Neural cell (in vitro differentiated cells): ENCODE data around the gene LONRF2. TPM values are rescaled to one million over a fixed set of nuclear protein-coding genes. Genes with fewer than 3 reads are reported as not detected.

ENCODE experiments used
- H2AFZ ChIP-seq: fragments of 200-600, 300-800 bp; sonication (generic), shearing (Covaris generic); 2 replicates; pipeline ENCODE4 v1.6.0; 2014; ENCODE audit warnings: low read depth, mild to moderate bottlenecking, antibody characterized with exemption, low read length, moderate library complexity
- H3F3A ChIP-seq: fragments of 200-600 bp; shearing (Covaris generic); 2 replicates; pipeline ENCODE4 v1.6.1; 2016; ENCODE audit warnings: mild to moderate bottlenecking, moderate library complexity, mixed read lengths, antibody characterized with exemption, low read length; ENCODE audit not compliant: insufficient read depth, poor library complexity, severe bottlenecking
- H3K27ac ChIP-seq: fragments of 200-600, 300-800 bp; sonication (generic), shearing (Covaris generic); 2 replicates; pipeline ENCODE4 v1.5.1; 2014; ENCODE audit warnings: mild to moderate bottlenecking, low read length, moderate library complexity
- H3K27me3 ChIP-seq: fragments of 300-800, 200-600 bp; sonication (generic), shearing (Covaris generic); 2 replicates; pipeline ENCODE4 v1.6.0; 2014; ENCODE audit warnings: mild to moderate bottlenecking, low read depth, low read length, moderate library complexity; ENCODE audit not compliant: insufficient read depth
- H3K36me3 ChIP-seq: fragments of 300-800, 200-600 bp; sonication (generic), shearing (Covaris generic); 2 replicates; pipeline ENCODE4 v1.5.1; 2014; ENCODE audit warnings: mild to moderate bottlenecking, antibody characterized with exemption, low read length, moderate library complexity; ENCODE audit not compliant: insufficient read depth
- H3K4me2 ChIP-seq: fragments of 300-800, 200-600 bp; sonication (generic), shearing (Covaris generic); 2 replicates; pipeline ENCODE4 v1.6.0; 2014; ENCODE audit warnings: mild to moderate bottlenecking, low read length
- H3K4me3 ChIP-seq: fragments of 300-800, 200-600 bp; sonication (generic), shearing (Covaris generic); 2 replicates; pipeline ENCODE4 v1.5.1; 2014; ENCODE audit warnings: mild to moderate bottlenecking, low read length, moderate library complexity
- H3K79me2 ChIP-seq: fragments of 200-600 bp; shearing (Covaris generic); replicated peaks from 2 replicates; pipeline ENCODE4 v1.6.0; 2014; ENCODE audit warnings: mild to moderate bottlenecking, low read length, moderate library complexity; ENCODE audit not compliant: insufficient read depth
- H3K9ac ChIP-seq: fragments of 300-800, 200-600 bp; sonication (generic), shearing (Covaris generic); 2 replicates; pipeline ENCODE4 v1.6.1; 2016; ENCODE audit warnings: mild to moderate bottlenecking, low read length, mixed read lengths
- H3K9me2 ChIP-seq: fragments of 200-600 bp; shearing (Covaris generic); 2 replicates; pipeline ENCODE4 v1.6.1; 2016; ENCODE audit warnings: mild to moderate bottlenecking, low read length, mixed read lengths; ENCODE audit not compliant: insufficient read depth
- H3K9me3 ChIP-seq: fragments of 200-600, 300-800 bp; sonication (generic), shearing (Covaris generic); 2 replicates; pipeline ENCODE4 v1.6.1; 2016; ENCODE audit warnings: mild to moderate bottlenecking, mixed run types, low read length, moderate library complexity, mixed read lengths
- H4K20me1 ChIP-seq: fragments of 200-600 bp; shearing (Covaris generic); 2 replicates; pipeline ENCODE4 v1.6.1; 2016; ENCODE audit warnings: mild to moderate bottlenecking, mixed run types; ENCODE audit not compliant: insufficient read depth
- CTCF ChIP-seq: fragments of 450-650 bp; IDR thresholded peaks from 2 replicates; pipeline ENCODE4 v1.5.1; 2014; ENCODE audit warnings: antibody characterized with exemption, mild to moderate bottlenecking, moderate library complexity; ENCODE audit not compliant: poor library complexity, severe bottlenecking
- EP300 ChIP-seq: fragments of 450-650 bp; conservative IDR thresholded peaks from 2 replicates; pipeline ENCODE4 v1.6.1; 2014; ENCODE audit warnings: antibody characterized with exemption, mild to moderate bottlenecking, moderate library complexity; ENCODE audit not compliant: poor library complexity, severe bottlenecking
- EZH2 ChIP-seq: fragments of 200-600, 300-800 bp; shearing (Covaris generic), sonication (generic); IDR thresholded peaks from 2 replicates; pipeline ENCODE4 v1.6.1; 2014; ENCODE audit warnings: antibody characterized with exemption, low read length, borderline replicate concordance, mild to moderate bottlenecking; ENCODE audit not compliant: insufficient read depth, poor library complexity, severe bottlenecking
- MXI1 ChIP-seq: fragments of 450-650 bp; conservative IDR thresholded peaks from 2 replicates; pipeline ENCODE4 v1.6.1; 2014; ENCODE audit warnings: antibody characterized with exemption, mild to moderate bottlenecking; ENCODE audit not compliant: poor library complexity, severe bottlenecking
- POLR2AphosphoS5 ChIP-seq: IDR thresholded peaks from 2 replicates; pipeline ENCODE4 v1.6.1; 2012
- RAD21 ChIP-seq: fragments of 450-650 bp; conservative IDR thresholded peaks from 2 replicates; pipeline ENCODE4 v1.6.1; 2014; ENCODE audit warnings: antibody characterized with exemption, mild to moderate bottlenecking, moderate library complexity
- REST ChIP-seq: IDR thresholded peaks from 2 replicates; pipeline ENCODE4 v1.6.1; 2012; ENCODE audit warnings: borderline replicate concordance
- SMC3 ChIP-seq: fragments of 450-650 bp; conservative IDR thresholded peaks from 2 replicates; pipeline ENCODE4 v1.6.1; 2014; ENCODE audit warnings: antibody characterized with exemption, mild to moderate bottlenecking, moderate library complexity; ENCODE audit not compliant: poor library complexity
- TAF1 ChIP-seq: IDR thresholded peaks from 2 replicates; pipeline ENCODE4 v1.6.1; 2012; ENCODE audit warnings: low read depth
- polyA plus RNA-seq: library from polyadenylated mRNA; depleted of rRNA; stranded (reverse); fragments of >200 nt; gene quantifications from 2 replicates; pipeline ENCODE4 v1.2.3, GENCODE V29; 2014

LONRF2 gene
- polyA plus RNA-seq, 1 donor from 2014 or later = 20.7 TPM

GRCh38 chr2:100264121-100264520 is 58.2 kb downstream of the LONRF2 start:
- no peak for TF ChIP-seq MXI1
- TF ChIP-seq RAD21 = no peak
- no peak for TF ChIP-seq SMC3
- no peak for TF ChIP-seq EP300
- TF ChIP-seq REST = no peak
- no peak for TF ChIP-seq CTCF
- no peak for TF ChIP-seq POLR2AphosphoS5
- no peak for TF ChIP-seq EZH2
- TF ChIP-seq TAF1 = no peak
- H3K36me3 ChIP-seq = no peaks in the 10 kb centered on the region
- H3K9me3 ChIP-seq = no peaks in the 10 kb centered on the region
- H3K9me2 ChIP-seq = no peaks in the 10 kb centered on the region
- H4K20me1 ChIP-seq = no peaks in the 10 kb centered on the region
- no peaks in the 10 kb centered on the region for H3F3A ChIP-seq
- no peaks in the 10 kb centered on the region for H3K79me2 ChIP-seq
- H3K9ac ChIP-seq = no peak overlapping the region
- no peak overlapping the region for H3K27ac ChIP-seq
- no peaks in the 10 kb centered on the region for H3K27me3 ChIP-seq
- H3K4me2 ChIP-seq = no peak overlapping the region
- no peak overlapping the region for H2AFZ ChIP-seq
- H3K4me3 ChIP-seq = no peak overlapping the region

GRCh38 chr2:100262555-100263320 is 59.6 kb downstream of the LONRF2 start:
- Histone ChIP-seq H3K4me3 (no peak overlapping the region), H3K36me3 (no peaks in the 10 kb centered on the region), H3K9me3 (no peaks in the 10 kb centered on the region), H3K9ac (no peak overlapping the region), H3K27me3 (no peaks in the 10 kb centered on the region), H2AFZ (no peak overlapping the region), H3F3A (no peaks in the 10 kb centered on the region), H3K9me2 (no peaks in the 10 kb centered on the region), H4K20me1 (no peaks in the 10 kb centered on the region), H3K4me2 (no peak overlapping the region), H3K27ac (no peak overlapping the region), H3K79me2 (no peaks in the 10 kb centered on the region)
- TF ChIP-seq CTCF (peak; percentile 89), SMC3 (peak; percentile 77), REST (no peak), MXI1 (no peak), RAD21 (peak; percentile 77)
